GM12872 (cell line): ENCODE results near the gene DCLRE1C.

ENCODE experiments used
- TF ChIP-seq, protein P1 (sequence below): IDR thresholded peaks from 3 replicates; pipeline ENCODE4 v1.5.1; 2011; ENCODE audit warnings: low read depth, mild to moderate bottlenecking, low read length, moderate library complexity; ENCODE audit not compliant: insufficient read depth

DCLRE1C gene

DNA sequence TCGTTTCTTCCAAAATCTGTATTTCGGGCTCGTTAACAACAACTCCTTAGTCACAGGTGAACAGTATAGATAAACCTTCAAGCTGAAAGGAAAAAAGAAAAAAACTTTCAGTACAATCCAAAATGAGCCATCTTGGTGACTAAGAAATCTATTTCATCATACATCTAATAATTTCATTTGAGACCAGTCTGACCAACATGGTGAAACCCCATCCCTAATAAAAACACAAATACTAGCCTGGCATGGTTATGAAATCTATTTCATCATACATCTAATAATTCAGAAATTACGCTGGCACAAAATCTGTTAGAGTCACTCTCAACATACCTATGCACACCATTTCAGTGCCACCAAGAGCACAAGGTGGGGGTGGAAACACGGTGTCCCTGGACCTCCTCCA is 8.8 kb downstream of the DCLRE1C start:
- TF ChIP-seq, protein P1, sequence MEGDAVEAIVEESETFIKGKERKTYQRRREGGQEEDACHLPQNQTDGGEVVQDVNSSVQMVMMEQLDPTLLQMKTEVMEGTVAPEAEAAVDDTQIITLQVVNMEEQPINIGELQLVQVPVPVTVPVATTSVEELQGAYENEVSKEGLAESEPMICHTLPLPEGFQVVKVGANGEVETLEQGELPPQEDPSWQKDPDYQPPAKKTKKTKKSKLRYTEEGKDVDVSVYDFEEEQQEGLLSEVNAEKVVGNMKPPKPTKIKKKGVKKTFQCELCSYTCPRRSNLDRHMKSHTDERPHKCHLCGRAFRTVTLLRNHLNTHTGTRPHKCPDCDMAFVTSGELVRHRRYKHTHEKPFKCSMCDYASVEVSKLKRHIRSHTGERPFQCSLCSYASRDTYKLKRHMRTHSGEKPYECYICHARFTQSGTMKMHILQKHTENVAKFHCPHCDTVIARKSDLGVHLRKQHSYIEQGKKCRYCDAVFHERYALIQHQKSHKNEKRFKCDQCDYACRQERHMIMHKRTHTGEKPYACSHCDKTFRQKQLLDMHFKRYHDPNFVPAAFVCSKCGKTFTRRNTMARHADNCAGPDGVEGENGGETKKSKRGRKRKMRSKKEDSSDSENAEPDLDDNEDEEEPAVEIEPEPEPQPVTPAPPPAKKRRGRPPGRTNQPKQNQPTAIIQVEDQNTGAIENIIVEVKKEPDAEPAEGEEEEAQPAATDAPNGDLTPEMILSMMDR, result no peak

DNA sequence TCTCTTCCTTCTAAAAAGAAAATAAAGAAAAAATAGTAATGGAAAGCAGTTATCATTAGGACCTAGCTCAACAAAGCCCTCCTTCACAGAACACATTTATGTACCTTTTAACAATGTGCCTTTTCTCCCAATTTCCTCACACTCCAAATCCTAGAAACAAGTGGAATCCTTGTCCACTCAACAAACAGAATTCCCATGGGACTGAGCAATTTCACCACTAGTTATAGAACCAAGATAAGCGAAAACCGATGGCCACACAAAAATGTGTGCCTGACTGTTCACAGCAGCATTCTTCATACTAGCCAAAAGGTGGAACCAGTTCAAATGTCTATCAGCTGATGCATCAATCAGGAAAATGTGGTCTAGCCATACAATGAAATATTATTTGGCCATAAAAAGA is 17.3 kb downstream of the DCLRE1C start:
- TF ChIP-seq, protein P1, result no peak

DNA sequence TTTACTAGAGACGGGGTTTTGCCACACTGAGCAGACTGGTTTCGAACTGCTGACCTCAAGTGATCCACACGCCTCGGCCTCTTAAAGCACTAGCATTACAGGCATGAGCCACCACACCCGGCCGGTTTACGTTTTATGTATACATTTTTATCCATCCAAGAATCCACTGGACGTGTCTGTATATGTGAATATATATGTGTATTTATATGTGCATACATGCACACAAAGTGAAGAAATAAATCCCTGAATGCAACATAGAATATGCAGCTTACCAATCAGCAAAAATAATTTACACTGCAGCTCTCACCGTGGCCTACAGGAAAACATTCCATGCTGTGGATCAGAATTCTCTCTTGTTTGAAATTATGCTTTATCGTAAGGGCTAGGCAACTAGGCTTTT is 23.3 kb downstream of the DCLRE1C start:
- TF ChIP-seq, protein P1, result no peak

DNA sequence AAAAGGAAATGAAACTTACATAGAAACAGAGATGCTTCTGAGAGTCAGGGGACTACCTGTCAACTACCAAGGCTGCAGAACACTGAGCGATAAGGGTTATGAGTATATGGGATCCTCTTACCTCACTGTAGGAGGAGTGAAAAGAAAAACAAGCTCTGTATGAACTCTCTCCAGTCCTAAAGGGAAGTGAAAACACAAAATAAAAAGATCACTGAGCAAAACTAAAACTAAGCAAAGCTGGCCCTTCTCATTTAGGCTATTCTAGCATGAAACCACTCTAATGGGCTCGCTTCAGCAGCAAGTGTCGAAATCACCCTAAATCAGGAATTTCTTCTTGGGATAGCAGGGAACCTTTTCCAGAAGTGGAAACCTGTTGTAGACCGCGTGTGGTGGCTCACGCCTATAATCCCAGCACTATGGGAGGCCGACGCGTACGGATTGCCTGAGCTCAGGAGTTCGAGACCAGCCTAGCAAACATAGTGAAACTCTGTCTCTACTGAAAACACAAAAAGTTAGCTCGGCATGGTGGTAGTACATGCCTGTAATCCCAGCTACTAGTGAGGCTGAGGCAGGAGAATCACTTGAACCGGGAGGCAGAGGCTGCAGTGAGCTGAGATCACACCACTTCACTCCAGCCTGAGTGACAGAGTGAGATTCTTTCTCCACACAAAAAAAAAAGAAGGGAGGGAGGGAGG is 27.0 kb downstream of the DCLRE1C start:
- TF ChIP-seq, protein P1, result no peak

DNA sequence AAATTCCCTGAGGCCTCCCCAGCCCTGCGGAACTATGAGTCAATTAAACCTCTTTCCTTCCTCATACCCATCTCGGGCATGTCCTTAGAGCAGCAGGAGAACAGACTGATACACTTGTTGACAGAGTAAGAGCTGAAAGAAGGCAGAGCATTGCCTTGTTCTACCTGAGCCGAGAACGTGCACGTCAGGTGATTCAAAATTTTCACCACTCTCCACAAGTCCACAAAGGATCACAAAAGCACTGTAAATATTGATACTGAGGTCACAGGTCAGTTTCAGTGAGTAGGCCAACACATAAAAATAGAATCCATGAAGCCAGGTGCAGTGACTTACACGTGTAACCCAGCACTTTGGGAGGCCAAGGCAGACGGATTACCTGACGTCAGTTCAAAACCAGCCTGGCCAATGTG is 27.8 kb downstream of the DCLRE1C start:
- TF ChIP-seq, protein P1, result no peak

DNA sequence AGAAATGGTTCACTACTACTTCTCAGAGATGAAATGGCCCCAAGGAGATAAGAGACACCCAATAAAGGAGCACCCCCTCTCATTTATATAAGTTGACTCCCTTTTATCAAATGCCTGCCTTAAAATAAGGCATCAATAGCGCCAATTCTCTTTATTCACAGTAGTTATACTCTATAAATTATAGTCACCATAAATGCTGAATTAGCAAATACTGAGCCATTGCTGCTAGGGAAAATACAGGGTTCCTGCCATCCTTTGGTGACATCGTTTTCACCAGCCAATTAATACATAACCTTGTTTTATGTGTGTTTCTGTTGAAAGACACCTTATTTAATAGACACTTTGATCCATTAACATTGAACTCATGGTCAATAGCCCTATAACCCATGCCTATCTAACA is 28.6 kb downstream of the DCLRE1C start:
- TF ChIP-seq, protein P1, result no peak

DNA sequence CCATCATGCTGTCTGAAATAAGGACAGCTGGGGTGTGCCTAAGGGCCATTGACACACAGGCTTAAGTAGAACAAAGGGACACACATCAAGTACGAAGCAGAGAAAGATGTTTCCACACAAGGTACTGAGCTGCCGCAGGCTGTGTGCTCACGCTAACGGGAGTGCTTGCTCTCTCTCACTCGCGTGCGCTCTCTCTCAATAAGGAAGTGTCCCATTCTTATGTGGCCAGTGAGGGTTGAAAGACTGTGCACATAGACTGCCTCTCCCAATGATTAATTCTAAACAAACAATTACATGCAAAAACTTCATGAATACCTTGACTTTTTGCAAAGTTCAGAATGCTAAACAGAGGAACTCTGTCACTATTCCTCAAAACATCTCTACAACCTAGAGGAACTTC is 29.9 kb downstream of the DCLRE1C start:
- TF ChIP-seq, protein P1, result no peak
